ENCODE data around the gene HHATL.
"Not testable (repeated sequence)": the region's sequence is repeated elsewhere in the genome, so short reads cannot be mapped to it uniquely, and the experiment has no call there.

Gene HHATL

GRCh38 chr3:42729404-42730145, 27.0 kb upstream of the HHATL start:
- TF ChIP-seq, protein P1, sequence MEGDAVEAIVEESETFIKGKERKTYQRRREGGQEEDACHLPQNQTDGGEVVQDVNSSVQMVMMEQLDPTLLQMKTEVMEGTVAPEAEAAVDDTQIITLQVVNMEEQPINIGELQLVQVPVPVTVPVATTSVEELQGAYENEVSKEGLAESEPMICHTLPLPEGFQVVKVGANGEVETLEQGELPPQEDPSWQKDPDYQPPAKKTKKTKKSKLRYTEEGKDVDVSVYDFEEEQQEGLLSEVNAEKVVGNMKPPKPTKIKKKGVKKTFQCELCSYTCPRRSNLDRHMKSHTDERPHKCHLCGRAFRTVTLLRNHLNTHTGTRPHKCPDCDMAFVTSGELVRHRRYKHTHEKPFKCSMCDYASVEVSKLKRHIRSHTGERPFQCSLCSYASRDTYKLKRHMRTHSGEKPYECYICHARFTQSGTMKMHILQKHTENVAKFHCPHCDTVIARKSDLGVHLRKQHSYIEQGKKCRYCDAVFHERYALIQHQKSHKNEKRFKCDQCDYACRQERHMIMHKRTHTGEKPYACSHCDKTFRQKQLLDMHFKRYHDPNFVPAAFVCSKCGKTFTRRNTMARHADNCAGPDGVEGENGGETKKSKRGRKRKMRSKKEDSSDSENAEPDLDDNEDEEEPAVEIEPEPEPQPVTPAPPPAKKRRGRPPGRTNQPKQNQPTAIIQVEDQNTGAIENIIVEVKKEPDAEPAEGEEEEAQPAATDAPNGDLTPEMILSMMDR (conservative IDR thresholded peaks at IDR 0.05; ENCODE audit: low read depth, low read length): no peak
- H3K4me3 ChIP-seq (ENCODE audit: low read length): no peak overlapping the region
- no peak for DNase-seq (ENCODE audit: low read depth)

- no peak overlapping the region for H3K4me3 ChIP-seq (ENCODE audit: low read length)
- no peak for DNase-seq (ENCODE audit: low read depth)
- TF ChIP-seq, protein P1 (conservative IDR thresholded peaks at IDR 0.05; ENCODE audit: low read depth, low read length): no peak
Measured at GRCh38 chr3:42728668-42729364, 26.2 kb upstream of the HHATL start.

- TF ChIP-seq, protein P1 (conservative IDR thresholded peaks at IDR 0.05; ENCODE audit: low read depth, low read length): no peak
- H3K4me3 ChIP-seq (ENCODE audit: low read length): no peak overlapping the region
- DNase-seq (ENCODE audit: low read depth): no peak
Measured at GRCh38 chr3:42728056-42728455, 25.5 kb upstream of the HHATL start.

DNA sequence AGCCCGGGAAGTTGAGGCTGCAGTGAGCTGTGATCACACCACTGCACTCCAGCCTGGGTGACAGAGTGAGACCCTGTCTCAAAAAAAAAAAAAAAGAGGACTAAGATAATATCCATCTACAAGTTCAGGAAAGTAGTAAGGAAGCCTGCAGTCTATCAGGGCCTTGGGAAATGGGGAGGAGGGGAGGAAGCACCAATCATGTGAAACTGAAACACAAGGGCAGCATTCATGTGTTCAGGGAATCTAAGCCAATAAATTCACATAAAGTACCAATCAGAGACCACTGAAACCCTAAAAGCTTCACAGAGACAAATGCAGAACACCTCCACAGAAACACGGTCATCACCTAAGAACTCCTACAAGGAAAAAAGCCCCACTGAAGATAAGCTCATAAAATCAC, 22.9 kb upstream of the HHATL start:
- H3K4me3 ChIP-seq (ENCODE audit: low read length): no peak overlapping the region
- DNase-seq (ENCODE audit: low read depth): no peak
- TF ChIP-seq, protein P1 (conservative IDR thresholded peaks at IDR 0.05; ENCODE audit: low read depth, low read length): no peak

GRCh38 chr3:42723219-42723618, 20.6 kb upstream of the HHATL start:
- TF ChIP-seq, protein P1 (conservative IDR thresholded peaks at IDR 0.05; ENCODE audit: low read depth, low read length): no peak
- DNase-seq (ENCODE audit: low read depth): no peak
- H3K4me3 ChIP-seq (ENCODE audit: low read length): no peak overlapping the region

- not testable (repeated sequence) for DNase-seq (ENCODE audit: low read depth); H3K4me3 ChIP-seq (ENCODE audit: low read length)
Measured at GRCh38 chr3:42722442-42722841, 19.8 kb upstream of the HHATL start.

- TF ChIP-seq, protein P1 (conservative IDR thresholded peaks at IDR 0.05; ENCODE audit: low read depth, low read length): no peak
- no peak overlapping the region for H3K4me3 ChIP-seq (ENCODE audit: low read length)
- no peak for DNase-seq (ENCODE audit: low read depth)
Measured at GRCh38 chr3:42721690-42722089, 19.1 kb upstream of the HHATL start.
